ENCODE results near the gene KAZN. TPM values are rescaled to one million over a fixed set of nuclear protein-coding genes. Genes with fewer than 3 reads are reported as not detected.

The KAZN gene
- total RNA-seq, 1 experiment from 2014 or later, result 15.6 TPM

- Histone ChIP-seq H3K9me2 (ENCODE audit: insufficient read depth) (no peaks in the 10 kb centered on the region), H3K9me3 (ENCODE audit: insufficient read depth, low read depth) (no peaks in the 10 kb centered on the region), H3K79me2 (ENCODE audit: low read depth) (no peaks in the 10 kb centered on the region), H3K4me2 (no peak overlapping the region), H4K20me1 (ENCODE audit: insufficient read depth) (no peaks in the 10 kb centered on the region), H3K36me3 (ENCODE audit: low read depth) (no peaks in the 10 kb centered on the region), H2AFZ (no peak overlapping the region), H3K4me1 (replicated peaks; ENCODE audit: insufficient read depth) (no peaks in the 10 kb centered on the region), H3F3A (ENCODE audit: insufficient read depth, low read depth) (no peaks in the 10 kb centered on the region), H3K27me3 (ENCODE audit: insufficient read depth, low read depth) (no peaks in the 10 kb centered on the region), H3K4me3 (no peak overlapping the region), H3K27ac (no peak overlapping the region)
- ChIA-PET POLR2A (ENCODE audit: unreplicated experiment) (no interaction called here), CTCF (no interaction called here)
- DNase-seq, result peak in 1 of 2 experiments; percentile 55
- intact Hi-C loops (cut with micrococcal nuclease; ENCODE audit: unreplicated experiment), result no loop called here
- BruUV-seq (replicated peaks), result no TSS peak
- TF ChIP-seq CTCF (conservative IDR thresholded peaks at IDR 0.05) (no peak), EZH2 (IDR thresholded peaks at IDR 0.05; ENCODE audit: low read depth) (no peak)
These were observed 371.8 kb downstream of the KAZN start for GRCh38 chr1:14970115-14970798.

GRCh38 chr1:14970799-14971141 lies 372.3 kb downstream of the KAZN start:
- TF ChIP-seq EZH2 (IDR thresholded peaks at IDR 0.05; ENCODE audit: low read depth) (no peak), CTCF (conservative IDR thresholded peaks at IDR 0.05) (no peak)
- Histone ChIP-seq H3K9me2 (ENCODE audit: insufficient read depth) (no peaks in the 10 kb centered on the region), H4K20me1 (ENCODE audit: insufficient read depth) (no peaks in the 10 kb centered on the region), H3K79me2 (ENCODE audit: low read depth) (no peaks in the 10 kb centered on the region), H3K4me2 (no peak overlapping the region), H3K36me3 (ENCODE audit: low read depth) (no peaks in the 10 kb centered on the region), H3K4me3 (no peak overlapping the region), H3F3A (ENCODE audit: insufficient read depth, low read depth) (no peaks in the 10 kb centered on the region), H3K27me3 (ENCODE audit: insufficient read depth, low read depth) (no peaks in the 10 kb centered on the region), H3K9me3 (ENCODE audit: insufficient read depth, low read depth) (no peaks in the 10 kb centered on the region), H3K4me1 (replicated peaks; ENCODE audit: insufficient read depth) (no peaks in the 10 kb centered on the region), H3K27ac (no peak overlapping the region), H2AFZ (no peak overlapping the region)
- CTCF ChIA-PET, result no interaction called here
- intact Hi-C loops (cut with micrococcal nuclease; ENCODE audit: unreplicated experiment), result no loop called here
- DNase-seq, result no peak
- POLR2A ChIA-PET (ENCODE audit: unreplicated experiment), result no interaction called here
- no TSS peak for BruUV-seq (replicated peaks)

GRCh38 chr1:14971221-14971620 lies 372.7 kb downstream of the KAZN start:
- DNase-seq, result no peak
- H3K36me3 ChIP-seq (ENCODE audit: low read depth), result no peaks in the 10 kb centered on the region
- no peak overlapping the region for H2AFZ ChIP-seq
- TF ChIP-seq CTCF (conservative IDR thresholded peaks at IDR 0.05) (no peak), EZH2 (IDR thresholded peaks at IDR 0.05; ENCODE audit: low read depth) (no peak)
- H3K9me2 ChIP-seq (ENCODE audit: insufficient read depth), result no peaks in the 10 kb centered on the region
- no peak overlapping the region for H3K4me3 ChIP-seq
- H3K9me3 ChIP-seq (ENCODE audit: insufficient read depth, low read depth), result no peaks in the 10 kb centered on the region
- no peak overlapping the region for H3K27ac ChIP-seq
- ChIA-PET CTCF (no interaction called here), POLR2A (ENCODE audit: unreplicated experiment) (no interaction called here)
- no peaks in the 10 kb centered on the region for H3K4me1 ChIP-seq (replicated peaks; ENCODE audit: insufficient read depth)
- no peaks in the 10 kb centered on the region for H3K27me3 ChIP-seq (ENCODE audit: insufficient read depth, low read depth)
- H3K4me2 ChIP-seq, result no peak overlapping the region
- intact Hi-C loops (cut with micrococcal nuclease; ENCODE audit: unreplicated experiment), result no loop called here
- H3F3A ChIP-seq (ENCODE audit: insufficient read depth, low read depth), result no peaks in the 10 kb centered on the region
- H3K79me2 ChIP-seq (ENCODE audit: low read depth), result no peaks in the 10 kb centered on the region
- no TSS peak for BruUV-seq (replicated peaks)
- H4K20me1 ChIP-seq (ENCODE audit: insufficient read depth), result no peaks in the 10 kb centered on the region
